GM13977 (cell line): ENCODE results near the gene TMEM131L.

Experiments used
- DNase-seq: peaks from one replicate; pipeline ENCODE4 v3.0.0; 2012; ENCODE audit warnings: low spot score
- CTCF ChIP-seq: IDR thresholded peaks from 2 replicates; pipeline ENCODE4 v1.5.1; 2012; ENCODE audit warnings: mild to moderate bottlenecking, control low read depth; ENCODE audit not compliant: insufficient read depth; ENCODE audit errors: extremely low read depth, missing control alignments
- in situ Hi-C: fragments of 300-500 bp; cut with MboI; formaldehyde crosslinking; loops from one replicate; pipeline ENCODE4 v1.12.0; 2022; ENCODE audit warnings: low sequenced_read_pairs, low pct_unique_long_range_greater_than_20kb, mixed read lengths, inconsistent platforms; ENCODE audit not compliant: unreplicated experiment

TMEM131L gene

DNA sequence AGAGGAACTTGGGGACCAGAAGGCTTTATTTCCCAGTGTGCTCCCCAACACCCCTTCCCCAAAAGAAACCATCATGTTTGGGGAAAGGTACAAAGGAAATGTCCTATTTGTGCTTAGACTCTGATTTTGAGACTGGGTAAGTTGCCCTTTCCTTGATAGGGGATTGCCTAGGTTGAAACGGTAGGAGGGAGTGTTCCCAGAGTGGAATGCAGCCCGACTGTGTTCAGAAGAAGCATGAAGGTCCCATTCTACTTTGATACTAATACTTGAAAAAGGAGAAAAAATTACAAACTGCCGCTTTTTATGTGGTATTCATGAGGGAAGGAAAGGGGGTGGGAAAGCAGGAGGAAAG lies 32.4 kb upstream of the TMEM131L start:
- no peak for DNase-seq
- in situ Hi-C loops, result no loop called here
- TF ChIP-seq CTCF, result no peak

DNA sequence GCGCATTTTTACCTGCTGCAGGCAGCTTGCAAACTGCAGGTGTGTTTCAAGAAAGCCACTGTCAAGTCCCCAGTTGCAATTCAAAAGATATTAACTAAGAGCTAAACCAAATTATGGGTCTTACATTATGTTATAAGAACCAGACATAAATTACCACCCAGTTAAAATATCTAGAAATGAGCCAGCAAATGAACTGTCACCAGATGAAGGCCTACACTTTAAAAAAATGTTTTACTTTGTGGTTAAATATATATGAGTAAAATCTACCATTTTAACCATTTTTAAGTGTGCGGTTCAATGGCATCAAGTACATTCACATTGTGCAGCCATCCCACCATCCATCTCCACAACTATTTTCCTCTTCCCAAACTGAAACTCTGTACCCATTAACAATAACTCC lies 32.0 kb upstream of the TMEM131L start:
- no peak for DNase-seq
- TF ChIP-seq CTCF, result no peak
- in situ Hi-C loops, result no loop called here

GRCh38 chr4:153438916-153439756 lies 27.0 kb upstream of the TMEM131L start:
- in situ Hi-C loops, result no loop called here
- TF ChIP-seq CTCF, result peak; percentile 5
- DNase-seq, result peak; percentile 45

GRCh38 chr4:153439831-153440230 lies 26.3 kb upstream of the TMEM131L start:
- no peak for TF ChIP-seq CTCF
- DNase-seq, result no peak
- in situ Hi-C loops, result no loop called here

DNA sequence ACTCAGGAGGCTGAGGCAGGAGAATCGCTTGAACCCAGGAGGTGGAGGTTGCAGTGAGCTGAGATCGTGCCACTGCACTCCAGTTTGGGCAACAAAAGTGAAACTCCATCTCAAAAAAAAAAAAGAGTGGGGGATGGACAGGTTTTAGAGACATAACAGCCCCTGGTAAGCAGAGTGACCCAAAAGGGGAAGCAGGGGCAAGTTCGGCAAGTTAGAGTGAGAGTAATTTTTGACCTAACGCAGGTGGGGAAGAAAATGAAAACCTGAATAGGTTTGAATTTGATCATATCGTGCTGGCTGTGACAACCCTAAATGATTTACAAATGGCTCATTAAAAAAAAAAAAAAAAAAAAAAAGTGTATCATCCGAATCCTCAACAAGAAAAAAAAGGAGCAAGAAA lies 25.7 kb upstream of the TMEM131L start:
- in situ Hi-C loops, result no loop called here
- TF ChIP-seq CTCF, result no peak
- DNase-seq, result no peak

DNA sequence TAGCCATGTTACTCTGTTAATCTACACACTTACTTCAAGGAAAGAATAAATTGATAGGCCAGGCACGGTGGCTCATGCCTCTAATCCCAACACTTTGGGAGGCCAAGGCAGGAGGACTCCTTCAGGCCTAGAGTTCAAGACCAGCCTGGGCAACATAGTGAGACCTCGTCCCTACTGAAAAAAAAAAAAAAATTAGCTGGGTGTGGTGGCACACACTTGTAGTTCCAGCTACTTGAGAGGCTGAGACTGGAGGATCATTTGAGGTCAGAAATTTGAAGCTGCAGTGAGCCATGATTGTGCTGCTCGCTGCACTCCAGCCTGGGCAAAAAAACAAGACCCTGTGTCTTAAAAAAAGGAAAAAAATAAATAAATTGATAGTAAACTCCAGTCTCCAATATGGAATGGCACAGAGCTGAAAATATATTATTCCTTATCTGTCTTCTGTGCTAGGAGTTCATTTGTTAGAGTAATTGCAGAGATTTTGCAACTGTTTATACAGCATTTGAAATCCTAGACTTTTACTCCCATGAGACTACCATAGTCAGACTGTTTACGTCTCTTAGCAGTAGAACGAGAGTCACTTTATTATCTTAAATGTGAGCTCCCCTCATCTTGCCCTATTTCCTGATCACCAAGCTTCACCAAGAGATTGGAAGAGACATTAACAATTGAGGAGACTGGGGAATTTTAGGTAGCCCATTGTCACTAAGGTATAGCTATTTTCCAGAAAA lies 18.8 kb upstream of the TMEM131L start:
- DNase-seq, result no peak
- in situ Hi-C loops, result no loop called here
- no peak for TF ChIP-seq CTCF
